ENCODE results near the gene FAH. TPM values are rescaled to one million over a fixed set of nuclear protein-coding genes. Genes with fewer than 3 reads are reported as not detected.

The FAH gene
- total and polyA plus RNA-seq, 7 donors: 9.1 to 60.2 (median 20.7) TPM

GRCh38 chr15:80107204-80107603 is 45.6 kb upstream of the FAH start:
- no peak for DNase-seq
- no peak overlapping the region for H3K4me3 ChIP-seq
- H3K9me3 ChIP-seq: no peaks in the 10 kb centered on the region
- ATAC-seq: no peak
- H3K27ac ChIP-seq: no peak overlapping the region
- intact Hi-C loops (cut with DNase I): no loop called here
- no peaks in the 10 kb centered on the region for H3K27me3 ChIP-seq (ENCODE audit: insufficient read depth in 3 of 3, low read length in 2 of 3)
- H3K4me1 ChIP-seq: peaks cover 46% of the 10 kb centered on the region
- 79 to 90% (median 84%) methylated on average over 6 of the region's 6 CpGs for WGBS, 3 donors
- no peak for TF ChIP-seq CTCF (IDR thresholded peaks at IDR 0.05)
- no peaks in the 10 kb centered on the region for H3K36me3 ChIP-seq (ENCODE audit: insufficient read depth in 1 of 2, low read depth in 1 of 2)

DNA sequence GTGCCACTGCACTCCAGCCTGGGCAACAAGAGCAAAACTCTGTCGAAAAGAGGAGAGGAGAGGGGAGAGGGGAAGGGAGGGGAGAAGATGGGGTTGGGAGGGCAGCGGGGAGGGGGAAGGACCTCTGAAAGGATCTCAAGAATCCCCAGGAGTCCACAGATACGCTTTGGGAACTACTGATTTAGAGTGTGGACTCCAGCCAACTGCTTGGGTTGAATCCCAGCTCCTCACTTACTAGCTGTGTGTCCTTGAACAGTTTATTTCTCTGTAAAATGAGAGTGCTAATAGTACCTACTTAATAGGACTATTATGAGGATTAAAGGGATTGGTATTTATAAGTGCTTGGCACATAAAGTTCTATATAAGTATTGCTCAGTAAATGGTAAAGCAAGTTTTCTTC is 45.0 kb upstream of the FAH start:
- no peaks in the 10 kb centered on the region for H3K36me3 ChIP-seq (ENCODE audit: insufficient read depth in 1 of 2, low read depth in 1 of 2)
- peaks cover 47% of the 10 kb centered on the region for H3K4me1 ChIP-seq
- 17 to 41% (median 21%) methylated on average over 2 to 3 of the region's 3 CpGs for WGBS, 3 donors
- no peak overlapping the region for H3K27ac ChIP-seq
- intact Hi-C loops (cut with DNase I): no loop called here
- no peaks in the 10 kb centered on the region for H3K27me3 ChIP-seq (ENCODE audit: insufficient read depth in 3 of 3, low read length in 2 of 3)
- no peak for TF ChIP-seq CTCF (IDR thresholded peaks at IDR 0.05)
- H3K4me3 ChIP-seq: no peak overlapping the region
- peak in 1 of 4 donors; percentile 23 for ATAC-seq
- DNase-seq: no peak
- no peaks in the 10 kb centered on the region for H3K9me3 ChIP-seq

GRCh38 chr15:80109388-80109787 is 43.4 kb upstream of the FAH start:
- WGBS, 3 donors: 62 to 84% (median 83%) methylated on average over 3 of the region's 3 CpGs
- DNase-seq: no peak
- intact Hi-C loops (cut with DNase I): no loop called here
- Histone ChIP-seq H3K27ac (no peak overlapping the region), H3K4me3 (no peak overlapping the region), H3K4me1 (peaks cover 50% of the 10 kb centered on the region), H3K9me3 (no peaks in the 10 kb centered on the region), H3K27me3 (ENCODE audit: insufficient read depth in 3 of 3, low read length in 2 of 3) (no peaks in the 10 kb centered on the region), H3K36me3 (ENCODE audit: insufficient read depth in 1 of 2, low read depth in 1 of 2) (no peaks in the 10 kb centered on the region)
- no peak for ATAC-seq
- no peak for TF ChIP-seq CTCF (IDR thresholded peaks at IDR 0.05)

- Histone ChIP-seq H3K4me3 (no peak overlapping the region), H3K36me3 (ENCODE audit: insufficient read depth in 1 of 2, low read depth in 1 of 2) (no peaks in the 10 kb centered on the region), H3K4me1 (peaks cover 55% of the 10 kb centered on the region), H3K27me3 (ENCODE audit: insufficient read depth in 3 of 3, low read length in 2 of 3) (no peaks in the 10 kb centered on the region), H3K9me3 (no peaks in the 10 kb centered on the region), H3K27ac (peak overlapping the region; percentile 43)
- no peak for TF ChIP-seq CTCF (IDR thresholded peaks at IDR 0.05)
- DNase-seq (no peak), ATAC-seq (peak; percentile 50 to 89 (median 79))
- intact Hi-C loops (cut with DNase I): no loop called here
Observed at GRCh38 chr15:80110920-80111319, 41.9 kb upstream of the FAH start.

GRCh38 chr15:80114114-80114513 is 38.7 kb upstream of the FAH start:
- peaks cover 48% of the 10 kb centered on the region for H3K4me1 ChIP-seq
- intact Hi-C loops (cut with DNase I): loop anchor here in 1 of 2 donors (2.0 kb wide), 1 partner anchor 41 kb away; no protein-coding TSS in a partner anchor
- DNase-seq (no peak), ATAC-seq (no peak)
- H3K36me3 ChIP-seq (ENCODE audit: insufficient read depth in 1 of 2, low read depth in 1 of 2): no peaks in the 10 kb centered on the region
- WGBS, 3 donors: 74 to 80% (median 77%) methylated on average over 4 of the region's 4 CpGs
- H3K27me3 ChIP-seq (ENCODE audit: insufficient read depth in 3 of 3, low read length in 2 of 3): no peaks in the 10 kb centered on the region
- H3K4me3 ChIP-seq: no peak overlapping the region
- H3K9me3 ChIP-seq: no peaks in the 10 kb centered on the region
- no peak for TF ChIP-seq CTCF (IDR thresholded peaks at IDR 0.05)
- no peak overlapping the region for H3K27ac ChIP-seq
